Measurements from ENCODE around the gene PLXNA3. TPM values are rescaled to one million over a fixed set of nuclear protein-coding genes. Genes with fewer than 3 reads are reported as not detected.
A peak's percentile ranks its signal among the peaks of the same experiment; 100 is the strongest.

Gene PLXNA3
- total RNA-seq, 4 donors from 2014 or later: 12.0 to 52.0 (median 29.6) TPM

DNA sequence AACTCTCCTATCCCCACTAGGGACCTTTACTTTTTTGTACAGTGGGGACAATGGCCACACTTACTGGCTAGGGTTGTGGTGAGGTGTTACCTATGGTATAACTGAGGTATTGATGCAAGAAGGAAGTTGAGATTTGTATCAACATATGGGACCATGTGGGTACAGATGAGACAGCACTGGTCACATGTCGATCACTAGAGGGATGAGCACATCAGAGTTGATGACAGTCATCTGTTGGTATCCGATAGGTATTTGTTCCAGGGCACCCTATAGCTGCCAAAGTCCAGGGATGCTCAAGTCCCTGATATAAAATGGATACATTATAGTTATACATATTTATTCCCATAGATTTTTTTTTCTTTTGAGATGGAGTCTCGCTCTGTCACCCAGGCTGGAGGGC, 44.9 kb downstream of the PLXNA3 start:
- 83% methylated on average over 3 of the region's 3 CpGs for WGBS
- H3K4me3 ChIP-seq: no peak overlapping the region
- peaks cover 22% of the 10 kb centered on the region for H3K36me3 ChIP-seq
- H3K9me3 ChIP-seq: no peaks in the 10 kb centered on the region
- H3K4me1 ChIP-seq: no peaks in the 10 kb centered on the region
- H3K27ac ChIP-seq: no peak overlapping the region
- no peak for DNase-seq (ENCODE audit: low spot score in 2 of 2)
- H3K27me3 ChIP-seq: no peaks in the 10 kb centered on the region
- TF ChIP-seq, protein P1, sequence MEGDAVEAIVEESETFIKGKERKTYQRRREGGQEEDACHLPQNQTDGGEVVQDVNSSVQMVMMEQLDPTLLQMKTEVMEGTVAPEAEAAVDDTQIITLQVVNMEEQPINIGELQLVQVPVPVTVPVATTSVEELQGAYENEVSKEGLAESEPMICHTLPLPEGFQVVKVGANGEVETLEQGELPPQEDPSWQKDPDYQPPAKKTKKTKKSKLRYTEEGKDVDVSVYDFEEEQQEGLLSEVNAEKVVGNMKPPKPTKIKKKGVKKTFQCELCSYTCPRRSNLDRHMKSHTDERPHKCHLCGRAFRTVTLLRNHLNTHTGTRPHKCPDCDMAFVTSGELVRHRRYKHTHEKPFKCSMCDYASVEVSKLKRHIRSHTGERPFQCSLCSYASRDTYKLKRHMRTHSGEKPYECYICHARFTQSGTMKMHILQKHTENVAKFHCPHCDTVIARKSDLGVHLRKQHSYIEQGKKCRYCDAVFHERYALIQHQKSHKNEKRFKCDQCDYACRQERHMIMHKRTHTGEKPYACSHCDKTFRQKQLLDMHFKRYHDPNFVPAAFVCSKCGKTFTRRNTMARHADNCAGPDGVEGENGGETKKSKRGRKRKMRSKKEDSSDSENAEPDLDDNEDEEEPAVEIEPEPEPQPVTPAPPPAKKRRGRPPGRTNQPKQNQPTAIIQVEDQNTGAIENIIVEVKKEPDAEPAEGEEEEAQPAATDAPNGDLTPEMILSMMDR (IDR thresholded peaks at IDR 0.05): no peak
- TF ChIP-seq EP300 (IDR thresholded peaks at IDR 0.05) (no peak), POLR2AphosphoS5 (IDR thresholded peaks at IDR 0.05) (no peak), POLR2A (IDR thresholded peaks at IDR 0.05) (no peak)

DNA sequence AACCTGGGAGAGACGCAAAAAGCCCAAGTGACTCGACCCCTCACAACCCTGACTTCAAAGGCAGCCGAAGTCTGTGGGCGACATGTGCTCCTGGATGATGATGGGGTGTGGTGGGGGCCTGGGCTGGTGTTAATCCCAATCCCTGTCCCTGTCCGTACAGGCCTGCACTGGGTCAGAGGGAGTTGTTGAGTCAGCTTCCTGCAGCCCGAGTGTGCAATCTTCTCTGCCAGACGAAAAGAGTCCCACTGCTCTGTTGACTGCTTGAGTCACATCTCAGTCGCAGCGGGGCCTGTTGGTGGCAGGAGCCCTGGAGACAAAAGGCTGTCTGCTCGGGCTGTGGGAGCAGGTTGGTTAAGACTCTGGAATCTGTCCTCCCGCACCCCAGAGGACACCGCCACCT, 47.7 kb downstream of the PLXNA3 start:
- Histone ChIP-seq H3K4me3 (no peak overlapping the region), H3K27ac (no peak overlapping the region), H3K4me1 (no peaks in the 10 kb centered on the region), H3K27me3 (no peaks in the 10 kb centered on the region), H3K36me3 (peaks cover 22% of the 10 kb centered on the region), H3K9me3 (no peaks in the 10 kb centered on the region)
- 79% methylated on average over 5 of the region's 12 CpGs for WGBS
- DNase-seq (ENCODE audit: low spot score in 2 of 2): no peak
- TF ChIP-seq POLR2AphosphoS5 (IDR thresholded peaks at IDR 0.05) (no peak), EP300 (IDR thresholded peaks at IDR 0.05) (no peak), POLR2A (IDR thresholded peaks at IDR 0.05) (no peak)
- TF ChIP-seq, protein P1 (IDR thresholded peaks at IDR 0.05): no peak

DNA sequence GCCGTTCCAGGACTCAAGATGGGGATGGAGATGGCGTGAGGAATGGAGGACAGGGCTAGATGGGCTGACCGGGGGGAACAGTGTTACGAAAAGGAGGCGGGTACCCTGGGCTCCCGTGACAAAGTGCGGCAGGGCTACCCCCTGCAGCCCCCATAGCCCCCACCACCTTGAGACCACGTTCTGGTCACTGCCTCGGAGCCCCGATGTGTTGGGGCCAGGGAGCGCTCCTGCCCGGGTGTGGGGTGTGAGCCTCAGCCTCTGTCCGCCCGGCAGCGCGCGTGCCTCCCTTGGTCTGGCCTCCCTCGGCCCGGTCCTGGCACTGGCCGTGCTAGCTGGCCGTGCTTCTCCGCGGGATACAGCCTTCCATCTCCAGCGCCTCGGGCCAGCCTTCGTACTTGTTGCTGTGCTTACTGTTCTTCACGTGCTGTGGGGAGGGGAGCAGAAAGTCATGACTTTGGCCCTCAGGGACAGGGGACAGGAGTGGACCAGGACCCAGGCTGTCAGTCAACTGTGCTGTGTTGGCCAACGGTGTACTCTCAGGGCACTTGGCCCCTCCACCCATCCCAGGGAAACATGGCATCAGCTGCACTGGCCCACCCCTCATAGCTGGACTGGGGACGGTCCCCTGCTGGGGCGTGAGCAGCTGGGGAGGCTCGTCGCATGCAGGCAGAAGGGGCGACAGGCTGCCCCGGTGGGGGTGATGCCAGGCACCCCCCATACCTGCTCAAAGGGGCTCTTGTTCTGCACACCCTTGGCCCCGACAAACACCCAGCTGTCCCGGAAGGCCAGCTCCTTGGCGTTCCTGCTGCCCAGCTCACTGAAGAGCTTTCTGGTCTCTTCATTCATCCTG, 48.6 kb downstream of the PLXNA3 start:
- H3K27ac ChIP-seq: no peak overlapping the region
- peaks cover 27% of the 10 kb centered on the region for H3K36me3 ChIP-seq
- no peak overlapping the region for H3K4me3 ChIP-seq
- TF ChIP-seq, protein P1 (IDR thresholded peaks at IDR 0.05): no peak
- TF ChIP-seq POLR2AphosphoS5 (IDR thresholded peaks at IDR 0.05) (no peak), POLR2A (IDR thresholded peaks at IDR 0.05) (no peak), EP300 (IDR thresholded peaks at IDR 0.05) (no peak)
- no peaks in the 10 kb centered on the region for H3K4me1 ChIP-seq
- H3K9me3 ChIP-seq: no peaks in the 10 kb centered on the region
- 94% methylated on average over 23 of the region's 37 CpGs for WGBS
- no peaks in the 10 kb centered on the region for H3K27me3 ChIP-seq
- DNase-seq (ENCODE audit: low spot score in 2 of 2): no peak

DNA sequence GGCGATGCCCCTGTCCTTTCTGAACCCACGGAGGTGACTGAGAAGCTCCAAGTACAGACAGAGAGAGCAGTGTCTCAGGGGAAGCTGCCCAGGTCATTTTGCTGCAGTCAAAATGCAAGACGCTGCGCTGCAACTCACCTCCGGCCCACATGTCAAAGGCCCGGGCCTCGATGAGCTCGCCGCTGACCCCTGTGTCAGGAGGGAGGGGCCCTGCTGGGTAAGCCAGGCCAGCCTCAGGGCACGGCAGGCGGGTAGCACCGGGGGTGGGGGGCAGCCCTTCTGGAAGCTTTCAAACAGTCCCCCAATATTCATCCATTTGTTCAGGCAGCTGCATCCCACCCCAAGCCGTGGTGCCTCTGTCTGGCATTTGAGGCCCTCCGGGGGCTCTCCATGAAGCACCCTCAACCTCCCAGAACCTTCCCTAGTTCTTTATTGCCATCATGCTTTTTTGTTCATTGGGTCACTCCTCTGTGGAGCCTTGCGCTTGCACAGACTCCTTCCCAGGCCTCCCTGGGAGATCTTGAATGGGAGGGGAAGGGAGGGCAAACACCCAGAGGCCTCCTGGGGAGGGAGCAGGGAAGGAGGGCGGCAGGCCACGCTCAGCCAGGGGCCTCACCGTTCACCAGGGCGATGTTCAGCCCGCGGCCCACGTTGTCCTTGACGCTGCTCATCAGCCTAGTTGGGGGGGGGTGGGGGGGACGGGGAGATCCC, 49.7 kb downstream of the PLXNA3 start:
- no peak for TF ChIP-seq POLR2A (IDR thresholded peaks at IDR 0.05)
- no peak for TF ChIP-seq POLR2AphosphoS5 (IDR thresholded peaks at IDR 0.05)
- TF ChIP-seq, protein P1 (IDR thresholded peaks at IDR 0.05): no peak
- TF ChIP-seq EP300 (IDR thresholded peaks at IDR 0.05): no peak
- Histone ChIP-seq H3K4me3 (no peak overlapping the region), H3K27me3 (no peaks in the 10 kb centered on the region), H3K9me3 (no peaks in the 10 kb centered on the region), H3K4me1 (no peaks in the 10 kb centered on the region), H3K36me3 (peaks cover 27% of the 10 kb centered on the region), H3K27ac (no peak overlapping the region)
- 88% methylated on average over 11 of the region's 24 CpGs for WGBS
- no peak for DNase-seq (ENCODE audit: low spot score in 2 of 2)

DNA sequence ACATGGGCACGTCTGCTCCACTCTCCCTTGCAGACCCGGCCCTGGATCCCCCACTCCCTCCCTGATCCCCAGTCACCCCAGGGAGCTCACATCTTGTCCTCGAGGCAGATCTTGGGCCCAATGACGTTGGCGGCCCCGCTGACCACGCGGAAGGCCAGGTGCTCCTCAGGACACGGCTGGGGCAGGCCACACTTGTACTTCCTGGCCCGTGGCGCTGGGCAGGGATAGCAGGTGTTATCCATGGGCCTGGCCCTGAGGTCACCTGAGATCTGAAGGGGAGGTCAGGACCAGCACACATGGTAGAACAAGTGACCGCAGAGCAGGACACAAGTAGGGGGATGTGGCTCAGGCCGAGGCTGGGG, 50.3 kb downstream of the PLXNA3 start:
- Histone ChIP-seq H3K9me3 (no peaks in the 10 kb centered on the region), H3K4me1 (no peaks in the 10 kb centered on the region), H3K27me3 (no peaks in the 10 kb centered on the region), H3K4me3 (no peak overlapping the region), H3K27ac (no peak overlapping the region), H3K36me3 (peaks cover 27% of the 10 kb centered on the region)
- TF ChIP-seq, protein P1 (IDR thresholded peaks at IDR 0.05): no peak
- TF ChIP-seq POLR2A (IDR thresholded peaks at IDR 0.05) (no peak), POLR2AphosphoS5 (IDR thresholded peaks at IDR 0.05) (no peak), EP300 (IDR thresholded peaks at IDR 0.05) (no peak)
- DNase-seq (ENCODE audit: low spot score in 2 of 2): peak in 1 of 2 donors; percentile 62
- 78% methylated on average over 4 of the region's 13 CpGs for WGBS

Data from suprapubic skin (tissue), 4 donors.